Ishikawa (cell line): ENCODE results near the gene CPXCR1.

Experiments
- CEBPB ChIP-seq: IDR thresholded peaks from 2 replicates; pipeline ENCODE4 v1.6.1; 2012
- CREB1 ChIP-seq: IDR thresholded peaks from 2 replicates; pipeline ENCODE4 v1.6.1; 2012; ENCODE audit warnings: low read depth
- EGR1 ChIP-seq: IDR thresholded peaks from 2 replicates; pipeline ENCODE4 v1.6.1; 2012
- EP300 ChIP-seq: IDR thresholded peaks from 2 replicates; pipeline ENCODE4 v1.6.1; 2012; ENCODE audit warnings: borderline replicate concordance
- FOXM1 ChIP-seq: IDR thresholded peaks from 2 replicates; pipeline ENCODE4 v1.6.1; 2012; ENCODE audit warnings: low read depth, borderline replicate concordance
- NFIC ChIP-seq: IDR thresholded peaks from 2 replicates; pipeline ENCODE4 v1.6.1; 2012
- RAD21 ChIP-seq: IDR thresholded peaks from 2 replicates; pipeline ENCODE4 v1.6.1; 2012; ENCODE audit warnings: low read depth
- TAF1 ChIP-seq: IDR thresholded peaks from 2 replicates; pipeline ENCODE4 v1.6.1; 2012; ENCODE audit warnings: low read depth, mild to moderate bottlenecking
- TCF12 ChIP-seq: IDR thresholded peaks from 2 replicates; pipeline ENCODE4 v1.6.1; 2012; ENCODE audit warnings: low read depth
- TEAD4 ChIP-seq: IDR thresholded peaks from 2 replicates; pipeline ENCODE4 v1.6.1; 2012
- YY1 ChIP-seq: IDR thresholded peaks from 2 replicates; pipeline ENCODE4 v1.6.1; 2012; ENCODE audit warnings: low read depth
- ZBTB7A ChIP-seq: IDR thresholded peaks from 2 replicates; pipeline ENCODE4 v1.6.1; 2012; ENCODE audit warnings: low read depth
- TF ChIP-seq, protein P1 (sequence below): IDR thresholded peaks from 2 replicates; pipeline ENCODE4 v1.6.1; 2012; ENCODE audit warnings: low read depth, mild to moderate bottlenecking
- TF ChIP-seq, protein P2 (sequence below): IDR thresholded peaks from 2 replicates; pipeline ENCODE4 v1.6.1; 2012
- TF ChIP-seq, protein P3 (sequence below): IDR thresholded peaks from 2 replicates; pipeline ENCODE4 v1.6.1; 2012

Gene CPXCR1

DNA sequence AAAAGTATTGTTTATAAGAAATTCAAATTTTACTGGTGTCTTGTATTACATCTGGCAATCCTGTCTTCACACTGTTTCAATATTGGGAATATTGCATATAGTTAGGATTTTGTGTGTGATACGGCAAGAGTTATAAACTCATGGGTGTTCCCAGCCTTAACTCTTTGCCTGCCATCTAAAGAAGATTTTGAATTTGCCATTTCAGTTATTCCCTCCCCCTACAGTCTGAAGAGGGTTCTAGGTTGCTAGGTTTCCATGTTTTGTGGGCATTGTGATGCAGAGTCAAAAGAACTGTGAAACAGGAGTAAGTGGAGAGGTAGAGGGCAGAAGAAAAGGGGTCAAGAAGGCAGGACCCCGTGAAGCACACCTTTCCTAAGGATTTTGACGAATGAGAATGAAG is at the start of gene CPXCR1:
CPXCR1 (plus strand) TSS at position 301 of the 400 bp plus-strand sequence. CDS start 6,190 bp downstream, outside the sequence.
- TF ChIP-seq CREB1: no peak

DNA sequence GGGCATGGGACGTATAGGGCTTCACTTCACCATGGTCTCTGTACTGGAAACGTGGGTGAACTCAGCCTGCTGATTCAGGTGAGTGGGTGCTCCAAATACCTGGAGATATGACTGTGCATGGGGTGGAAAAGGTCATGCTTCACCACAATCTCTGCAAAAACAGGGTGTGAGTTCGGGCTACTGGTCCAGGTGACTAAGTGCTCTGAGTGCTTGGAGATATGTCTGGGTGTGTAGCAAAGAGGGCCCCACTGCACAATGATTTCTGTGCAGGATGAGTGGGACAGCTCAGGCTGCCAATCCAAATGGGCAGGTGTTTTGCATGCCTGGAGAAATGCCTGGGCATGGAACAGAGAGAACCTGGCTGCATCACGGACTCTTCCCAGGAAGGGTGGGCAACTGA is 11.2 kb upstream of the CPXCR1 start:
- TF ChIP-seq FOXM1 (no peak), ZBTB7A (no peak), EGR1 (no peak), RAD21 (no peak), TEAD4 (no peak), TAF1 (no peak), EP300 (no peak), CREB1 (no peak), YY1 (no peak), CEBPB (no peak), NFIC (no peak), TCF12 (no peak)
- TF ChIP-seq, protein P1, sequence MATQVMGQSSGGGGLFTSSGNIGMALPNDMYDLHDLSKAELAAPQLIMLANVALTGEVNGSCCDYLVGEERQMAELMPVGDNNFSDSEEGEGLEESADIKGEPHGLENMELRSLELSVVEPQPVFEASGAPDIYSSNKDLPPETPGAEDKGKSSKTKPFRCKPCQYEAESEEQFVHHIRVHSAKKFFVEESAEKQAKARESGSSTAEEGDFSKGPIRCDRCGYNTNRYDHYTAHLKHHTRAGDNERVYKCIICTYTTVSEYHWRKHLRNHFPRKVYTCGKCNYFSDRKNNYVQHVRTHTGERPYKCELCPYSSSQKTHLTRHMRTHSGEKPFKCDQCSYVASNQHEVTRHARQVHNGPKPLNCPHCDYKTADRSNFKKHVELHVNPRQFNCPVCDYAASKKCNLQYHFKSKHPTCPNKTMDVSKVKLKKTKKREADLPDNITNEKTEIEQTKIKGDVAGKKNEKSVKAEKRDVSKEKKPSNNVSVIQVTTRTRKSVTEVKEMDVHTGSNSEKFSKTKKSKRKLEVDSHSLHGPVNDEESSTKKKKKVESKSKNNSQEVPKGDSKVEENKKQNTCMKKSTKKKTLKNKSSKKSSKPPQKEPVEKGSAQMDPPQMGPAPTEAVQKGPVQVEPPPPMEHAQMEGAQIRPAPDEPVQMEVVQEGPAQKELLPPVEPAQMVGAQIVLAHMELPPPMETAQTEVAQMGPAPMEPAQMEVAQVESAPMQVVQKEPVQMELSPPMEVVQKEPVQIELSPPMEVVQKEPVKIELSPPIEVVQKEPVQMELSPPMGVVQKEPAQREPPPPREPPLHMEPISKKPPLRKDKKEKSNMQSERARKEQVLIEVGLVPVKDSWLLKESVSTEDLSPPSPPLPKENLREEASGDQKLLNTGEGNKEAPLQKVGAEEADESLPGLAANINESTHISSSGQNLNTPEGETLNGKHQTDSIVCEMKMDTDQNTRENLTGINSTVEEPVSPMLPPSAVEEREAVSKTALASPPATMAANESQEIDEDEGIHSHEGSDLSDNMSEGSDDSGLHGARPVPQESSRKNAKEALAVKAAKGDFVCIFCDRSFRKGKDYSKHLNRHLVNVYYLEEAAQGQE: no peak
- TF ChIP-seq, protein P2, sequence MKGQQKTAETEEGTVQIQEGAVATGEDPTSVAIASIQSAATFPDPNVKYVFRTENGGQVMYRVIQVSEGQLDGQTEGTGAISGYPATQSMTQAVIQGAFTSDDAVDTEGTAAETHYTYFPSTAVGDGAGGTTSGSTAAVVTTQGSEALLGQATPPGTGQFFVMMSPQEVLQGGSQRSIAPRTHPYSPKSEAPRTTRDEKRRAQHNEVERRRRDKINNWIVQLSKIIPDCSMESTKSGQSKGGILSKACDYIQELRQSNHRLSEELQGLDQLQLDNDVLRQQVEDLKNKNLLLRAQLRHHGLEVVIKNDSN: no peak
- TF ChIP-seq, protein P3, sequence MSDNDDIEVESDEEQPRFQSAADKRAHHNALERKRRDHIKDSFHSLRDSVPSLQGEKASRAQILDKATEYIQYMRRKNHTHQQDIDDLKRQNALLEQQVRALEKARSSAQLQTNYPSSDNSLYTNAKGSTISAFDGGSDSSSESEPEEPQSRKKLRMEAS: no peak

DNA sequence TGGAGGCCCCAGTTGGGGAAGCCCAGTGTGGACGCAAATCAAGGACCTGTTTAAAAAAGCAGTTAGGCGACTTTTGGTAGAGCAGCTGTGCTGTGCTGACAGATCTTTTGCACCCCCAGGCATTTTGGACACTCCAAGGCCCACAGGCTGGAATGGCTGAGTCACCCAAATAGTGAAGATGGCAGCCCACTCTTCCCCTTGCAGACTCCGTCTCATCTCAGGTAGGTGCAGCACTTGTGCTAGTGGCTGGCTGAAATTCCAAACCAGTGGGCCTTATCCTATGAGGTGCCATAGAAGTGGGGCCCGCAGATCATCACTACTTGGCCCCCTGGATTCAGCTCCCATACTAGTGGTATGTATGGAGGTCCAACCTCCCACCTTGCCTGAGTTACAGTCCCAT is 42.8 kb downstream of the CPXCR1 start:
- TF ChIP-seq TCF12 (no peak), FOXM1 (no peak), RAD21 (no peak), CEBPB (no peak), NFIC (no peak), CREB1 (no peak), EP300 (no peak), YY1 (no peak), ZBTB7A (no peak), TEAD4 (no peak)
- TF ChIP-seq, protein P3: no peak
- TF ChIP-seq, protein P1: no peak
